Activated T-helper 1 cell treated with anti-CD3 and anti-CD28 coated beads, Interleukin-2, amount 50 U/mL, for 16 hours (primary cell): ENCODE results near the gene STK32A.
"Not testable (repeated sequence)": the region's sequence is repeated elsewhere in the genome, so short reads cannot be mapped to it uniquely, and the experiment has no call there.

ENCODE experiments used
- DNase-seq, 2 donors: peaks; one replicate each; pipeline ENCODE4 v3.0.0-alpha.2; 2020; ENCODE audit warnings: low read depth in 1 of 2, low spot score in 1 of 2

STK32A gene

DNA sequence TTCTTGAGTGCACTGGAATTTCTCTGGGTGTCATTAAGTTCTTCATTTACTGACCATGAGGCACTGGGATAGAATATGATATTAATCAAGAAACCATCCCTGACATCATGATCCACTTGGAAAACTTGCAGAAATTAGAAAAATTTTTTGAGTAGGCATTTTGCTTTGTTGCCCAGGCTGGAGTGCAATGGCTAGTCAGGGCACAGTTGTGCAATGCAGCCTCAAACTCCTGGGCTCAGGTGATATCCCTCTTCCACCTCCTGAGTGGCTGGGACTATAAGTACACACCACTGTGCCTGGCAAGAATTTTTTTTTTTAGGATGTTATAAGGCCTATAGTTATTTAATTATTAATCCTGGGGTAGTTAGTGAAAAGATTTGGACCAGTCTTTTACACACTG, 106.5 kb downstream of the STK32A start:
- DNase-seq = no peak

- no peak for DNase-seq
Observed at GRCh38 chr5:147344861-147345260, 110.0 kb downstream of the STK32A start.

GRCh38 chr5:147346006-147346561, 111.3 kb downstream of the STK32A start:
- DNase-seq = no peak

GRCh38 chr5:147348046-147348445, 113.2 kb downstream of the STK32A start:
- DNase-seq = no peak

- DNase-seq = no peak
Observed at GRCh38 chr5:147348451-147348850, 113.6 kb downstream of the STK32A start.

DNA sequence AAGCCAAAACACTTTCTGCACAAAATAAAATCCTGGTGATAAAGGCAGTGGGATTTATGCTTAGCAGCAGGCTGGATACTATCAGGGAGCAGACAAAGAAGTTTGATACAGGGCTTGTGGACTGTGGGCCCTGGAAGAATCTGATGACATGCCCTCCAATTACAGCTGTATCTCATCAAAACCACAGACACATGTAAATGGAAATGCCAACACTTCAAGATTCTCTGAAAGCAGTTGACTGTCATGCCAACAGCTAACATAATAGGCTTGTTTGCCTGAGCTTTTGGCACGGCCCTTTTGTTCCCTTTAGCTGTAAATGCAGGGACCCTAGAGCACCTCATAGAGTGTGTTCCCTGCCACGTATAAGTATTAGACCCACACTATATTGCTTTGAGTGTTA, 114.4 kb downstream of the STK32A start:
- no peak for DNase-seq

GRCh38 chr5:147359101-147359500, 124.3 kb downstream of the STK32A start:
- DNase-seq = no peak

DNA sequence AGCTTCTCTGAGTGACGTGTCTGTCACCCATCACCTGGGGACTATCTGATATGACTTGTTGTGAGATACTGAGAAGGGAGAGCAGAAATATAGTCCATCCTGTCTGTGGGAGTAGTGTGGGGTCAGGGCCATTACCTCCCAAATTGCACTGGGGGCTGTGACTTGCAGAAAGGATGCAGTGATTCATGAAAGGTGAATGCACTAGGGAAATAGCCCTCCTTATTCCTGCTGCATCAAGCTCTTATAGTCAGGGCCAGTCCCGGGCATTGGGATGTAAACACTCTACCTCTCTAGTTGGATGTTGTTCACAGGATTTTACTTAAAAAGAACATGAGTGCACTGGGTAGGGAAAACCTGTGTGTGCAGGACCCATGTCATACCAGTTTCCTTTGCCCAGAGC, 124.8 kb downstream of the STK32A start:
- DNase-seq = no peak

GRCh38 chr5:147360816-147361215, 126.0 kb downstream of the STK32A start:
- no peak for DNase-seq

- DNase-seq = no peak
Observed at GRCh38 chr5:147361441-147362175, 126.8 kb downstream of the STK32A start.

- not testable (repeated sequence) for DNase-seq
Observed at GRCh38 chr5:147367381-147367780, 132.6 kb downstream of the STK32A start.

DNA sequence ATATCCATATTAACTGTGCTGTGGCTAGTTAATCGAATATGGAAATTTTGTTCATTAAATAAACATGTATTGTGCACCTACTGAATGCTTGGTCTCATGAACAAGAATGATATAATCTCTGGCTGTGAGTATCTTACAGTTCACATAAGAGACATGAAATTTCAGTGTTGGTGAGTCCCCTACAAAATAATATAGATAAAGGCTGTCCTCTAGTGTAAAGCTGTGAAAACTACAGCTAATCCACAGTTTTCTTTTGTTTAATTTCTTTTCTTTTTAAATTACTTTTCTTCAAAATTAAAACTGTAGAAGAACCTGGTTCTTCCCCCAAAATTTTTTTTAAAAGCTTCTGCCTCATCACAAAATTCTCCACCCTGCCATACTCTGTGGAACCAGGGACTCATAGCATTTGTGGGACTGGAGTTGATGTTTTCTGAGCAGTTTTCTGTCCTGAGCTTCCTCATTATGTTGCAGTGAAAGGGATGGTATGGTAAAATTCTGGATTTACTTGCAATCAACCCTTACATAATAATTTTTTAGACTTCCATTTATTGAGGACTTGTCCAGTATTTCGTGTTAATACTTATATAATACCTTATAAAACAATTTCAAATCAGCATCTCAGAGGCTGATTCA, 135.0 kb downstream of the STK32A start:
- no peak for DNase-seq

GRCh38 chr5:147371290-147371689, 136.5 kb downstream of the STK32A start:
- DNase-seq = no peak

- no peak for DNase-seq
Observed at GRCh38 chr5:147372191-147372590, 137.4 kb downstream of the STK32A start.

- no peak for DNase-seq
Observed at GRCh38 chr5:147373328-147373727, 138.5 kb downstream of the STK32A start.

DNA sequence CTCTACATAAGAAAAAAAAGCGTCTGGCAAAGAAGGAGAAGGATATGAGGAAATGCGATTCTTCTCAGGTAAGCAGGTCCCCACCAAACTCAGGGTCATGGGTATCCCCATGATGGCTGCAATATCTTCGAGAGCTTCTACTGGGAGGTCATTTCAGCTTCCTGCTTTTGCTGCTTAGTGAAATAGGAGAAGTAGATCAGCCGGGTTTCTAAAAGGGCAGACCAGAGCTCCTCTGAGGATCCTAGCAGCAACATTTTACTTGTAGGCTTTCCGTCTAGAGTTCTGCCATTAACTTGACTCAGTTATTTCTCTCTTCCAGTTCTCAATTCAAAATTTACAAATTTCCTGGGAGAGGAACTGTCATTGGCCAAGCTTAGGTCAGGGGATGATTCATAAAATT, 140.3 kb downstream of the STK32A start:
- no peak for DNase-seq

DNA sequence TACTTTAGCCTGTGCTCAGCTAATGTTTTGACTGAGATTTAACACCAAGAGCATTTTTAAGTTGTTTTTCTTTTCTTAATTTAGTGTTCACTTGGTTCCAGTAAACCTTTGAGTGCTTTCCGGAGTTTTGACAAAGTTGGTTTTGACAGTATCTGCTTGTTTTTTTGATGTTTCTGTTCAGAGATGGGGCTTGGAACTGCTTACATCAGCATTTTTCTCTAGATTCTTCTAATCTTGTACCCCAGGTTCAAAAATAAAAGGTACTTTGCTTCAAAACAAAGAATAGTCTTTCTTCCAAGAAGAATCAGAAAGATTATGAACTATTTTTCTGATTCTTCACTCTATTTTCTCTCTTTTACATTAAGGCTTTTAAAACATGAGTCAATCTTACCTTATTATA, 142.9 kb downstream of the STK32A start:
- DNase-seq = no peak

GRCh38 chr5:147381555-147381954, 146.7 kb downstream of the STK32A start:
- no peak for DNase-seq

DNA sequence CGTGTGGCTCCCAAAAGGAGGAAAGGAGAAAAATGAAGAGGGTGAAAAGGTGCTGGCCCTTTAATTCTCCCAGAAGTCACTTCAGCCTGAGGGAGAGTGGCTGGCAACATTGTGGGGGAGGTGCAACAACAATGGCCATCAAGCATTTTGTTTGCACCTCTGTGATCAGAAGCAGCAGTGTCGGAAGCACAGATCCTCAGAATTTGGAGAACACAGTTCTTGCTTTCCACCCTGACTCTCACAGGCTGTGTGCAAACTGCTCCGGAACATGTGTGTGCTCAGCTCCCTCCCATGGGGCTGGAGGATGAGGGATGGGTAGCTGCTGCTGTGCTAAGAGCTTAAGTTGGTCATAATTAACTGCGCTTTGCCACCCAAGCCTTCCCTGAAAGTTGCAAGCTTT, 147.9 kb downstream of the STK32A start:
- no peak for DNase-seq

GRCh38 chr5:147384346-147385193, 149.7 kb downstream of the STK32A start:
- no peak for DNase-seq

DNA sequence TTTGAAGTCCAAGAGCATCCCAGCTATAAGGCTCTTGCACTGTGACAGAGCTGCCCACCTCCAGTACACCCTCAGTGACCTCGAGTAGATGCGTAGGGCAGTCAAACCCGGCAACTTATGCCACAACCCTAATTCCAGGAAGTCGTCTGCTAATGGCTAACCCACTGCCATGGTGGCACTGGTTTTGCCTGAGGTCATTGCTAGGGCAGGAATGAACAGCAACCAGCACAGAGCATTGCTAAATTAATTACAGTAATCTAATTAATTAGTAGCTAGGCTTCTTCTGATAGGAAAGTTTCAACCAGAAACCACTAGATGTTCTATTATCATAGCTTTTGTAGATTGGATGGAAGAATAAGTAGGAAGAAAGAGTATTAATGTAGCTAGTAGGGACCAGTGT, 152.3 kb downstream of the STK32A start:
- DNase-seq = no peak
